ENCODE data around the gene MRC1. TPM values are rescaled to one million over a fixed set of nuclear protein-coding genes. Genes with fewer than 3 reads are reported as not detected.

The MRC1 gene
- total RNA-seq (13.4 TPM), polyA plus RNA-seq (ENCODE audit: insufficient read depth in 1 of 8, insufficient read length in 8 of 8, low replicate concordance in 1 of 8) (10 to 100 TPM; 10.3 to 18.6 (median 13.6) TPM)
- long read RNA-seq, donor 1: 0 reads
- long read RNA-seq, donor 2: 0 reads
- long read RNA-seq, donor 3: 0 reads
- long read RNA-seq, donor 4: 0 reads
- long read RNA-seq, donor 5, full-length matches to known transcripts: 1 of 11 reads
- long read RNA-seq, donor 5, partial matches to known transcripts: 10 of 11 reads
- long read RNA-seq, donor 5, other reads (novel, unspliced or antisense): 0 of 11 reads
- long read RNA-seq, donor 6, full-length matches to known transcripts: 2 of 2 reads
- long read RNA-seq, donor 6, partial matches to known transcripts: 0 of 2 reads
- long read RNA-seq, donor 6, other reads (novel, unspliced or antisense): 0 of 2 reads
- long read RNA-seq, donor 7: 0 reads
- long read RNA-seq, donor 8: 0 reads
- long read RNA-seq, donor 9: 0 reads
- long read RNA-seq, donor 10, full-length matches to known transcripts: 1 of 1 reads
- long read RNA-seq, donor 10, partial matches to known transcripts: 0 of 1 reads
- long read RNA-seq, donor 10, other reads (novel, unspliced or antisense): 0 of 1 reads
- long read RNA-seq, donor 11, full-length matches to known transcripts: 1 of 1 reads
- long read RNA-seq, donor 11, partial matches to known transcripts: 0 of 1 reads
- long read RNA-seq, donor 11, other reads (novel, unspliced or antisense): 0 of 1 reads

- Histone ChIP-seq H3K4me3 (ENCODE audit: low read length) (peak within 1 kb of the TSS; percentile 21), H3K27me3 (ENCODE audit: control insufficient read depth, insufficient read depth, low read length) (no peaks in the 10 kb centered on the region), H3K9me3 (replicated peaks; ENCODE audit: control insufficient read depth, low read depth, low read length) (no peaks in the 10 kb centered on the region), H3K4me1 (ENCODE audit: control insufficient read depth, insufficient read depth, low read length) (no peaks in the 10 kb centered on the region), H3K27ac (ENCODE audit: low read length) (peak within 1 kb of the TSS; percentile 10), H3K36me3 (ENCODE audit: control insufficient read depth, insufficient read depth, low read length) (no peaks in the 10 kb centered on the region)
- WGBS (ENCODE audit: insufficient coverage): 57% methylated on average over 17 of the region's 23 CpGs
- peak; percentile 80 for DNase-seq
Observed at GRCh38 chr10:17808971-17809841, at the start of gene MRC1. Gene MRC1, plus strand, starts transcription at chr10:17809348. Its CDS starts 118 bp downstream, at chr10:17809466.

- Histone ChIP-seq H3K9me3 (replicated peaks; ENCODE audit: control insufficient read depth, low read depth, low read length) (no peaks in the 10 kb centered on the region), H3K27ac (ENCODE audit: low read length) (no peak overlapping the region), H3K4me3 (ENCODE audit: low read length) (no peak overlapping the region), H3K4me1 (ENCODE audit: control insufficient read depth, insufficient read depth, low read length) (no peaks in the 10 kb centered on the region), H3K36me3 (ENCODE audit: control insufficient read depth, insufficient read depth, low read length) (no peaks in the 10 kb centered on the region), H3K27me3 (ENCODE audit: control insufficient read depth, insufficient read depth, low read length) (no peaks in the 10 kb centered on the region)
- DNase-seq: no peak
- 38% methylated on average over 1 of the region's 4 CpGs for WGBS (ENCODE audit: insufficient coverage)
Observed at GRCh38 chr10:17764142-17764541, 45.0 kb upstream of the MRC1 start.

GRCh38 chr10:17765602-17766001 lies 43.5 kb upstream of the MRC1 start:
- 79% methylated on average over 3 of the region's 3 CpGs for WGBS (ENCODE audit: insufficient coverage)
- H3K4me1 ChIP-seq (ENCODE audit: control insufficient read depth, insufficient read depth, low read length): no peaks in the 10 kb centered on the region
- no peaks in the 10 kb centered on the region for H3K9me3 ChIP-seq (replicated peaks; ENCODE audit: control insufficient read depth, low read depth, low read length)
- no peak for DNase-seq
- H3K36me3 ChIP-seq (ENCODE audit: control insufficient read depth, insufficient read depth, low read length): no peaks in the 10 kb centered on the region
- H3K27ac ChIP-seq (ENCODE audit: low read length): no peak overlapping the region
- no peak overlapping the region for H3K4me3 ChIP-seq (ENCODE audit: low read length)
- H3K27me3 ChIP-seq (ENCODE audit: control insufficient read depth, insufficient read depth, low read length): no peaks in the 10 kb centered on the region

- WGBS (ENCODE audit: insufficient coverage): 71% methylated on average over 1 of the region's 1 CpG
Observed at GRCh38 chr10:17766731-17767130, 42.4 kb upstream of the MRC1 start.

GRCh38 chr10:17768496-17768895 lies 40.7 kb upstream of the MRC1 start:
- H3K27me3 ChIP-seq (ENCODE audit: control insufficient read depth, insufficient read depth, low read length): no peaks in the 10 kb centered on the region
- DNase-seq: peak; percentile 39
- no peak overlapping the region for H3K27ac ChIP-seq (ENCODE audit: low read length)
- H3K4me3 ChIP-seq (ENCODE audit: low read length): no peak overlapping the region
- H3K4me1 ChIP-seq (ENCODE audit: control insufficient read depth, insufficient read depth, low read length): no peaks in the 10 kb centered on the region
- no peaks in the 10 kb centered on the region for H3K9me3 ChIP-seq (replicated peaks; ENCODE audit: control insufficient read depth, low read depth, low read length)
- no CpG with 5 or more reads among the region's 5 CpGs for WGBS (ENCODE audit: insufficient coverage)
- no peaks in the 10 kb centered on the region for H3K36me3 ChIP-seq (ENCODE audit: control insufficient read depth, insufficient read depth, low read length)

More at GRCh38 chr10:17766731-17767130, 42.4 kb upstream of the MRC1 start:
- no peak overlapping the region for H3K4me3 ChIP-seq (ENCODE audit: low read length)
- no peaks in the 10 kb centered on the region for H3K4me1 ChIP-seq (ENCODE audit: control insufficient read depth, insufficient read depth, low read length)
- no peaks in the 10 kb centered on the region for H3K27me3 ChIP-seq (ENCODE audit: control insufficient read depth, insufficient read depth, low read length)
- H3K36me3 ChIP-seq (ENCODE audit: control insufficient read depth, insufficient read depth, low read length): no peaks in the 10 kb centered on the region
- H3K27ac ChIP-seq (ENCODE audit: low read length): no peak overlapping the region
- no peak for DNase-seq
- H3K9me3 ChIP-seq (replicated peaks; ENCODE audit: control insufficient read depth, low read depth, low read length): no peaks in the 10 kb centered on the region

- Histone ChIP-seq H3K27ac (ENCODE audit: low read length) (no peak overlapping the region), H3K9me3 (replicated peaks; ENCODE audit: control insufficient read depth, low read depth, low read length) (no peaks in the 10 kb centered on the region), H3K36me3 (ENCODE audit: control insufficient read depth, insufficient read depth, low read length) (no peaks in the 10 kb centered on the region), H3K4me1 (ENCODE audit: control insufficient read depth, insufficient read depth, low read length) (no peaks in the 10 kb centered on the region), H3K4me3 (ENCODE audit: low read length) (no peak overlapping the region), H3K27me3 (ENCODE audit: control insufficient read depth, insufficient read depth, low read length) (no peaks in the 10 kb centered on the region)
- WGBS (ENCODE audit: insufficient coverage): 80% methylated on average over 3 of the region's 5 CpGs
- DNase-seq: no peak
Observed at GRCh38 chr10:17768957-17769356, 40.2 kb upstream of the MRC1 start.

GRCh38 chr10:17771017-17771416 lies 38.1 kb upstream of the MRC1 start:
- no peak overlapping the region for H3K4me3 ChIP-seq (ENCODE audit: low read length)

GRCh38 chr10:17779784-17780183 lies 29.4 kb upstream of the MRC1 start:
- Histone ChIP-seq H3K4me3 (ENCODE audit: low read length) (no peak overlapping the region), H3K9me3 (replicated peaks; ENCODE audit: control insufficient read depth, low read depth, low read length) (no peaks in the 10 kb centered on the region), H3K4me1 (ENCODE audit: control insufficient read depth, insufficient read depth, low read length) (no peaks in the 10 kb centered on the region), H3K27ac (ENCODE audit: low read length) (no peak overlapping the region), H3K27me3 (ENCODE audit: control insufficient read depth, insufficient read depth, low read length) (no peaks in the 10 kb centered on the region), H3K36me3 (ENCODE audit: control insufficient read depth, insufficient read depth, low read length) (no peaks in the 10 kb centered on the region)
- peak; percentile 52 for DNase-seq
- WGBS (ENCODE audit: insufficient coverage): 21% methylated on average over 2 of the region's 4 CpGs

More at GRCh38 chr10:17771017-17771416, 38.1 kb upstream of the MRC1 start:
- Histone ChIP-seq H3K27me3 (ENCODE audit: control insufficient read depth, insufficient read depth, low read length) (no peaks in the 10 kb centered on the region), H3K9me3 (replicated peaks; ENCODE audit: control insufficient read depth, low read depth, low read length) (no peaks in the 10 kb centered on the region), H3K27ac (ENCODE audit: low read length) (no peak overlapping the region), H3K4me1 (ENCODE audit: control insufficient read depth, insufficient read depth, low read length) (no peaks in the 10 kb centered on the region), H3K36me3 (ENCODE audit: control insufficient read depth, insufficient read depth, low read length) (no peaks in the 10 kb centered on the region)
- peak; percentile 61 for DNase-seq
- no CpG with 5 or more reads among the region's 4 CpGs for WGBS (ENCODE audit: insufficient coverage)

GRCh38 chr10:17780727-17781126 lies 28.4 kb upstream of the MRC1 start:
- Histone ChIP-seq H3K4me1 (ENCODE audit: control insufficient read depth, insufficient read depth, low read length) (no peaks in the 10 kb centered on the region), H3K36me3 (ENCODE audit: control insufficient read depth, insufficient read depth, low read length) (no peaks in the 10 kb centered on the region), H3K4me3 (ENCODE audit: low read length) (no peak overlapping the region), H3K27me3 (ENCODE audit: control insufficient read depth, insufficient read depth, low read length) (no peaks in the 10 kb centered on the region), H3K27ac (ENCODE audit: low read length) (no peak overlapping the region), H3K9me3 (replicated peaks; ENCODE audit: control insufficient read depth, low read depth, low read length) (no peaks in the 10 kb centered on the region)
- no peak for DNase-seq
- WGBS (ENCODE audit: insufficient coverage): 86% methylated on average over 3 of the region's 4 CpGs

Data from muscle of leg (tissue), 16 donors.